ENCODE results near the gene TPSD1.
"Not testable (repeated sequence)": the region's sequence is repeated elsewhere in the genome, so short reads cannot be mapped to it uniquely, and the experiment has no call there.

Gene TPSD1

GRCh38 chr16:1262846-1263221 is 7.0 kb downstream of the TPSD1 start:
- Histone ChIP-seq H3K4me3 (ENCODE audit: low read length in 2 of 2) (no peak overlapping the region), H3K9ac (ENCODE audit: low read depth in 1 of 2, low read length in 2 of 2) (no peak overlapping the region), H3K4me1 (ENCODE audit: control insufficient read depth in 2 of 2, insufficient read depth in 2 of 2, low read length in 2 of 2) (no peaks in the 10 kb centered on the region), H3K36me3 (ENCODE audit: control insufficient read depth in 2 of 2, insufficient read depth in 2 of 2, low read length in 2 of 2) (no peaks in the 10 kb centered on the region), H3K9me3 (ENCODE audit: control insufficient read depth in 2 of 2, low read length in 2 of 2) (no peaks in the 10 kb centered on the region), H3K27me3 (ENCODE audit: control insufficient read depth in 2 of 2, insufficient read depth in 2 of 2, low read length in 2 of 2) (peaks cover 9 to 19% of the 10 kb centered on the region in 2 donors), H3K27ac (ENCODE audit: low read depth in 2 of 2, low read length in 2 of 2) (no peak overlapping the region)

- Histone ChIP-seq H3K27me3 (ENCODE audit: control insufficient read depth in 2 of 2, insufficient read depth in 2 of 2, low read length in 2 of 2) (peaks cover 9 to 19% of the 10 kb centered on the region in 2 donors), H3K4me1 (ENCODE audit: control insufficient read depth in 2 of 2, insufficient read depth in 2 of 2, low read length in 2 of 2) (no peaks in the 10 kb centered on the region), H3K9ac (ENCODE audit: low read depth in 1 of 2, low read length in 2 of 2) (no peak overlapping the region), H3K9me3 (ENCODE audit: control insufficient read depth in 2 of 2, low read length in 2 of 2) (no peaks in the 10 kb centered on the region), H3K4me3 (ENCODE audit: low read length in 2 of 2) (no peak overlapping the region), H3K27ac (ENCODE audit: low read depth in 2 of 2, low read length in 2 of 2) (no peak overlapping the region), H3K36me3 (ENCODE audit: control insufficient read depth in 2 of 2, insufficient read depth in 2 of 2, low read length in 2 of 2) (no peaks in the 10 kb centered on the region)
Observed at GRCh38 chr16:1263591-1264344, 7.9 kb downstream of the TPSD1 start.

- no peak overlapping the region for H3K4me3 ChIP-seq (ENCODE audit: low read length in 2 of 2)
- peaks cover 9 to 14% of the 10 kb centered on the region in 2 donors for H3K27me3 ChIP-seq (ENCODE audit: control insufficient read depth in 2 of 2, insufficient read depth in 2 of 2, low read length in 2 of 2)
Observed at GRCh38 chr16:1264345-1265089, 8.6 kb downstream of the TPSD1 start.

GRCh38 chr16:1265090-1265630 is 9.3 kb downstream of the TPSD1 start:
- no peak overlapping the region for H3K4me3 ChIP-seq (ENCODE audit: low read length in 2 of 2)
- no peaks in the 10 kb centered on the region for H3K4me1 ChIP-seq (ENCODE audit: control insufficient read depth in 2 of 2, insufficient read depth in 2 of 2, low read length in 2 of 2)
- no peak overlapping the region for H3K27ac ChIP-seq (ENCODE audit: low read depth in 2 of 2, low read length in 2 of 2)
- H3K9ac ChIP-seq (ENCODE audit: low read depth in 1 of 2, low read length in 2 of 2), result no peak overlapping the region
- peaks cover 4 to 8% of the 10 kb centered on the region in 2 donors for H3K27me3 ChIP-seq (ENCODE audit: control insufficient read depth in 2 of 2, insufficient read depth in 2 of 2, low read length in 2 of 2)
- H3K9me3 ChIP-seq (ENCODE audit: control insufficient read depth in 2 of 2, low read length in 2 of 2), result no peaks in the 10 kb centered on the region
- H3K36me3 ChIP-seq (ENCODE audit: control insufficient read depth in 2 of 2, insufficient read depth in 2 of 2, low read length in 2 of 2), result no peaks in the 10 kb centered on the region

More at GRCh38 chr16:1264345-1265089, 8.6 kb downstream of the TPSD1 start:
- Histone ChIP-seq H3K9me3 (ENCODE audit: control insufficient read depth in 2 of 2, low read length in 2 of 2) (no peaks in the 10 kb centered on the region), H3K27ac (ENCODE audit: low read depth in 2 of 2, low read length in 2 of 2) (no peak overlapping the region), H3K4me1 (ENCODE audit: control insufficient read depth in 2 of 2, insufficient read depth in 2 of 2, low read length in 2 of 2) (no peaks in the 10 kb centered on the region), H3K36me3 (ENCODE audit: control insufficient read depth in 2 of 2, insufficient read depth in 2 of 2, low read length in 2 of 2) (no peaks in the 10 kb centered on the region), H3K9ac (ENCODE audit: low read depth in 1 of 2, low read length in 2 of 2) (no peak overlapping the region)

GRCh38 chr16:1265826-1266225 is 10.0 kb downstream of the TPSD1 start:
- H3K27me3 ChIP-seq (ENCODE audit: control insufficient read depth in 2 of 2, insufficient read depth in 2 of 2, low read length in 2 of 2), result peaks cover 4% of the 10 kb centered on the region in 2 donors
- H3K4me3 ChIP-seq (ENCODE audit: low read length in 2 of 2), result no peak overlapping the region
- H3K27ac ChIP-seq (ENCODE audit: low read depth in 2 of 2, low read length in 2 of 2), result no peak overlapping the region
- H3K9ac ChIP-seq (ENCODE audit: low read depth in 1 of 2, low read length in 2 of 2), result no peak overlapping the region
- no peaks in the 10 kb centered on the region for H3K4me1 ChIP-seq (ENCODE audit: control insufficient read depth in 2 of 2, insufficient read depth in 2 of 2, low read length in 2 of 2)
- H3K9me3 ChIP-seq (ENCODE audit: control insufficient read depth in 2 of 2, low read length in 2 of 2), result no peaks in the 10 kb centered on the region
- H3K36me3 ChIP-seq (ENCODE audit: control insufficient read depth in 2 of 2, insufficient read depth in 2 of 2, low read length in 2 of 2), result no peaks in the 10 kb centered on the region

GRCh38 chr16:1269418-1269817 is 13.5 kb downstream of the TPSD1 start:
- not testable (repeated sequence) for H3K4me3 ChIP-seq (ENCODE audit: low read length in 2 of 2); H3K9me3 ChIP-seq (ENCODE audit: control insufficient read depth in 2 of 2, low read length in 2 of 2); H3K27ac ChIP-seq (ENCODE audit: low read depth in 2 of 2, low read length in 2 of 2); H3K36me3 ChIP-seq (ENCODE audit: control insufficient read depth in 2 of 2, insufficient read depth in 2 of 2, low read length in 2 of 2); H3K9ac ChIP-seq (ENCODE audit: low read depth in 1 of 2, low read length in 2 of 2); H3K4me1 ChIP-seq (ENCODE audit: control insufficient read depth in 2 of 2, insufficient read depth in 2 of 2, low read length in 2 of 2); H3K27me3 ChIP-seq (ENCODE audit: control insufficient read depth in 2 of 2, insufficient read depth in 2 of 2, low read length in 2 of 2)

GRCh38 chr16:1271380-1271723 is 15.5 kb downstream of the TPSD1 start:
- Histone ChIP-seq H3K4me1 (ENCODE audit: control insufficient read depth in 2 of 2, insufficient read depth in 2 of 2, low read length in 2 of 2) (peaks cover 2 to 9% of the 10 kb centered on the region in 2 donors), H3K9me3 (ENCODE audit: control insufficient read depth in 2 of 2, low read length in 2 of 2) (no peaks in the 10 kb centered on the region), H3K9ac (ENCODE audit: low read depth in 1 of 2, low read length in 2 of 2) (no peak overlapping the region), H3K36me3 (ENCODE audit: control insufficient read depth in 2 of 2, insufficient read depth in 2 of 2, low read length in 2 of 2) (no peaks in the 10 kb centered on the region), H3K27me3 (ENCODE audit: control insufficient read depth in 2 of 2, insufficient read depth in 2 of 2, low read length in 2 of 2) (peaks cover 2 to 3% of the 10 kb centered on the region in 2 donors), H3K27ac (ENCODE audit: low read depth in 2 of 2, low read length in 2 of 2) (no peak overlapping the region), H3K4me3 (ENCODE audit: low read length in 2 of 2) (no peak overlapping the region)

- H3K27ac ChIP-seq (ENCODE audit: low read depth in 2 of 2, low read length in 2 of 2); H3K9me3 ChIP-seq (ENCODE audit: control insufficient read depth in 2 of 2, low read length in 2 of 2); H3K4me1 ChIP-seq (ENCODE audit: control insufficient read depth in 2 of 2, insufficient read depth in 2 of 2, low read length in 2 of 2); H3K4me3 ChIP-seq (ENCODE audit: low read length in 2 of 2); H3K9ac ChIP-seq (ENCODE audit: low read depth in 1 of 2, low read length in 2 of 2); H3K36me3 ChIP-seq (ENCODE audit: control insufficient read depth in 2 of 2, insufficient read depth in 2 of 2, low read length in 2 of 2); H3K27me3 ChIP-seq (ENCODE audit: control insufficient read depth in 2 of 2, insufficient read depth in 2 of 2, low read length in 2 of 2): not testable (repeated sequence)
Observed at GRCh38 chr16:1271724-1272413, 16.0 kb downstream of the TPSD1 start.

GRCh38 chr16:1272453-1273198 is 16.8 kb downstream of the TPSD1 start:
- Histone ChIP-seq H3K4me3 (ENCODE audit: low read length in 2 of 2) (no peak overlapping the region), H3K4me1 (ENCODE audit: control insufficient read depth in 2 of 2, insufficient read depth in 2 of 2, low read length in 2 of 2) (peaks cover 2 to 9% of the 10 kb centered on the region in 2 donors), H3K9ac (ENCODE audit: low read depth in 1 of 2, low read length in 2 of 2) (no peak overlapping the region), H3K27ac (ENCODE audit: low read depth in 2 of 2, low read length in 2 of 2) (no peak overlapping the region), H3K36me3 (ENCODE audit: control insufficient read depth in 2 of 2, insufficient read depth in 2 of 2, low read length in 2 of 2) (no peaks in the 10 kb centered on the region), H3K27me3 (ENCODE audit: control insufficient read depth in 2 of 2, insufficient read depth in 2 of 2, low read length in 2 of 2) (peaks cover 0 to 9% of the 10 kb centered on the region in 2 donors), H3K9me3 (ENCODE audit: control insufficient read depth in 2 of 2, low read length in 2 of 2) (no peaks in the 10 kb centered on the region)
